Brain microvascular endothelial cell (primary cell): ENCODE measurements around the gene OGFOD2.

Experiments used
- DNase-seq: peaks from one replicate; pipeline ENCODE4 v3.0.0-alpha.2; 2020
- H3K27ac ChIP-seq: fragments of 250-450 bp; sonication (Bioruptor Pico); 2 replicates; pipeline ENCODE4 v1.5.1; 2020; ENCODE audit warnings: mild to moderate bottlenecking, moderate library complexity
- H3K27me3 ChIP-seq: fragments of 250-450 bp; sonication (Bioruptor Pico); replicated peaks from 2 replicates; pipeline ENCODE4 v1.5.1; 2020; ENCODE audit warnings: mild to moderate bottlenecking
- H3K36me3 ChIP-seq: fragments of 250-450 bp; sonication (Bioruptor Pico); replicated peaks from 2 replicates; pipeline ENCODE4 v1.5.1; 2020; ENCODE audit warnings: mild to moderate bottlenecking
- H3K4me3 ChIP-seq: 2 replicates; pipeline ENCODE4 v1.5.1; 2011; ENCODE audit warnings: low read depth, mild to moderate bottlenecking, control low read depth, low read length, moderate library complexity
- CTCF ChIP-seq: IDR thresholded peaks from 2 replicates; pipeline ENCODE4 v1.5.1; 2011; ENCODE audit warnings: low read depth, mild to moderate bottlenecking, moderate library complexity, low read length, control low read depth, inconsistent platforms; ENCODE audit errors: missing control alignments
- in situ Hi-C: cut with HindIII; loops from 2 replicates; pipeline ENCODE4 v1.10.0; 2017; ENCODE audit warnings: low sequenced_read_pairs, low pct_ligation_motif_present

Gene OGFOD2

DNA sequence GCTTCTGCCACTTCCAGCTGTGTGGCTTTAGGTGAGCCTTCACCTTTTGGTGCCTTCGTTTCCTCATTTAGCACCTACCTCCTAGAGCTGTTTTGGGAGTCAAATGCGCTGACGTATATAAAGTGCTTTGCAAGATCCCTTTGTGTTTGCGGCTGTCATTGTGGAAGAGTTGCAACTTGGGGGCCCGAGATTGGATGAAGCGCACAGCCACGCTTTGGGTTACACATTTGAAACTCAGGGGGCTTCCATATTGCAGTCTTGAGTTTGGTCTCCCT lies 4.8 kb downstream of the OGFOD2 start:
- no peak for DNase-seq
- peak overlapping the region; percentile 80 for H3K4me3 ChIP-seq
- H3K36me3 ChIP-seq, result no peaks in the 10 kb centered on the region
- peak overlapping the region; percentile 71 for H3K27ac ChIP-seq
- H3K27me3 ChIP-seq, result no peaks in the 10 kb centered on the region
- no peak for TF ChIP-seq CTCF
- in situ Hi-C loops, result no loop called here

GRCh38 chr12:122980183-122981035 lies 5.4 kb downstream of the OGFOD2 start, which contains the start of gene ARL6IP4:
Gene ARL6IP4, plus strand, starts transcription at chr12:122980681. Its CDS starts 459 bp downstream, at chr12:122981140.
- Histone ChIP-seq H3K36me3 (no peaks in the 10 kb centered on the region), H3K27me3 (no peaks in the 10 kb centered on the region), H3K4me3 (peak within 1 kb of the TSS; percentile 80), H3K27ac (peak within 1 kb of the TSS; percentile 71)
- TF ChIP-seq CTCF, result no peak
- in situ Hi-C loops, result no loop called here
- peak; percentile 24 for DNase-seq

- H3K4me3 ChIP-seq, result peak overlapping the region; percentile 80
- H3K36me3 ChIP-seq, result no peaks in the 10 kb centered on the region
- peak overlapping the region; percentile 71 for H3K27ac ChIP-seq
- no peaks in the 10 kb centered on the region for H3K27me3 ChIP-seq
- in situ Hi-C loops, result no loop called here
- DNase-seq, result no peak
- TF ChIP-seq CTCF, result no peak
Measured at GRCh38 chr12:122981036-122981471, 6.0 kb downstream of the OGFOD2 start.

DNA sequence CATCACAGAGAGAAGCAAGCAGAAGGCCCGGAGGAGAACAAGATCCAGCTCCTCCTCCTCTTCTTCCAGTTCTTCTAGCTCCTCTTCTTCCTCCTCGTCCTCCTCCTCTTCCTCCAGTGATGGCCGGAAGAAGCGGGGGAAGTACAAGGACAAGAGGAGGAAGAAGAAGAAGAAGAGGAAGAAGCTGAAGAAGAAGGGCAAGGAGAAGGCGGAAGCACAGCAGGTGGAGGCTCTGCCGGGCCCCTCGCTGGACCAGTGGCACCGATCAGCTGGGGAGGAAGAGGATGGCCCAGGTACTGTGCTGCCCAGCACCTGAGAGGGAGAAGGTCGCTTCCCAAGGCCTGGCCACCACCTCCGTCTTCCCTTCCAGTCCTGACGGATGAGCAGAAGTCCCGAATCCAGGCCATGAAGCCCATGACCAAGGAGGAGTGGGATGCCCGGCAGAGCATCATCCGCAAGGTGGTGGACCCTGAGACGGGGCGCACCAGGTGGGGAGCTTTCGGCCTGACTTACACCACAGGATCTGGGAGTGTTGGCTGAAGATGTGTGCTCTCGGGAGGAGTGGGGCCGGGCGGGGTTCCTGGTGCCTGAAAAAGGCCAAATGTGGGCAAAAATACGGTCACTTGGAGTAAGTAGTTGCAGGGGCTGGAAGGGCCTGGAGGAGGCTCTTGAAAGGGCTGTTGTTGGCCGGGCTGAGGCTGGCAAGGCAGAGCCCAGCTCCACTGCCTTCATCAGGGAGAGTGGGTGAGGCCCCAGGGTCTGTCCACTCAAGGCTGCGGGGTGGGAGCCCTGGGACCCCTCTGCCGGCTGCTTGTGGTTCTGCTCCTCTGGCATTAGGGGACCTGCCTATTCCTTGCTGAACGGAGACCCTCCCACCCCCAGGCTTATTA lies 6.8 kb downstream of the OGFOD2 start:
- no peak for TF ChIP-seq CTCF
- in situ Hi-C loops, result no loop called here
- peak overlapping the region; percentile 71 for H3K27ac ChIP-seq
- H3K36me3 ChIP-seq, result no peaks in the 10 kb centered on the region
- DNase-seq, result no peak
- H3K4me3 ChIP-seq, result peak overlapping the region; percentile 80
- H3K27me3 ChIP-seq, result no peaks in the 10 kb centered on the region

DNA sequence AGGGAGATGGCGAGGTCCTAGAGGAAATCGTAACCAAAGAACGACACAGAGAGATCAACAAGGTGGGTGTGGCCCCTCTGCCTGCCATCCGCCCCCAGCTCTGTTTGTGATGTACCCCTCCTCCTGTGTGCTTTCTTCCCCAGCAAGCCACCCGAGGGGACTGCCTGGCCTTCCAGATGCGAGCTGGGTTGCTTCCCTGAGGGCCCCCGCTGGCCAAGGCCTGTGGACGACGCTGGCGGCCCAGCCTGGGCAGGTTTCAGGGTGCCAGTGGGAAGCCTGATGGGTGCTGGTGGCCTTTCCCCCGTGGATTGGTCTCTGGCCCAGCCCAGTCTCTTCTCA lies 7.4 kb downstream of the OGFOD2 start:
- no peak overlapping the region for H3K27ac ChIP-seq
- H3K27me3 ChIP-seq, result no peaks in the 10 kb centered on the region
- peak overlapping the region; percentile 80 for H3K4me3 ChIP-seq
- no peak for DNase-seq
- peaks cover 3% of the 10 kb centered on the region for H3K36me3 ChIP-seq
- no peak for TF ChIP-seq CTCF
- in situ Hi-C loops, result no loop called here
